Esophagus squamous epithelium (tissue), 4 donors: ENCODE data around the gene AMER3.

Source experiments
- POLR2A ChIP-seq, 4 donors: fragments of 450-650 bp; IDR thresholded peaks; one replicate each; pipeline ENCODE4 v1.6.1; 2017; ENCODE audit warnings: antibody characterized with exemption in 4 of 4, mild to moderate bottlenecking in 4 of 4, moderate library complexity in 3 of 4
- TF ChIP-seq, protein P1 (sequence below), 6 experiments: fragments of 450-650 bp in 4 of 6; fragments of 200-600 bp in 2 of 6; sonication (generic) in 2 of 6; IDR thresholded peaks; one replicate each; pipeline ENCODE4 v1.5.1; 2016 to 2019; ENCODE audit warnings: antibody characterized with exemption in 6 of 6, mild to moderate bottlenecking in 4 of 6, moderate library complexity in 4 of 6

DNA sequence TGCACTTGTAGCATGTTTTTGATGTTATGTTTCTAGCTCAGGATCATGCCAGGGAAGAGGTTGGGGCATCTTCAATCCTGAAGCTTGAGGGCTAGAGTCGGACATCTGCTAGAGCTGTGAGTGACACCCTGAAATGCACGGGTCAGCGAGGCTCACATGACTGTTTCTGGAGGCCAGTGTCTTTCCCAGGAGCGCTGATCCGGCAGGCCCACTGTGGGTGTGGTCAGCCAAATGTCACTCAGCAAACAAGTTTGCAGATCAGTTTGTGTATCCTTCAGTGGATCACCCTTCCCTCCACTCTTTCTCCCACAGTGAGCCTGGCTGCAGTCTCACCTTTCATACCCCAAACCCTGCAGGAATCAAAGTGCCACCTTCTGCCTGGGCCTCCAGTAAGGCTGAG lies 58.4 kb downstream of the AMER3 start:
- TF ChIP-seq, protein P1, sequence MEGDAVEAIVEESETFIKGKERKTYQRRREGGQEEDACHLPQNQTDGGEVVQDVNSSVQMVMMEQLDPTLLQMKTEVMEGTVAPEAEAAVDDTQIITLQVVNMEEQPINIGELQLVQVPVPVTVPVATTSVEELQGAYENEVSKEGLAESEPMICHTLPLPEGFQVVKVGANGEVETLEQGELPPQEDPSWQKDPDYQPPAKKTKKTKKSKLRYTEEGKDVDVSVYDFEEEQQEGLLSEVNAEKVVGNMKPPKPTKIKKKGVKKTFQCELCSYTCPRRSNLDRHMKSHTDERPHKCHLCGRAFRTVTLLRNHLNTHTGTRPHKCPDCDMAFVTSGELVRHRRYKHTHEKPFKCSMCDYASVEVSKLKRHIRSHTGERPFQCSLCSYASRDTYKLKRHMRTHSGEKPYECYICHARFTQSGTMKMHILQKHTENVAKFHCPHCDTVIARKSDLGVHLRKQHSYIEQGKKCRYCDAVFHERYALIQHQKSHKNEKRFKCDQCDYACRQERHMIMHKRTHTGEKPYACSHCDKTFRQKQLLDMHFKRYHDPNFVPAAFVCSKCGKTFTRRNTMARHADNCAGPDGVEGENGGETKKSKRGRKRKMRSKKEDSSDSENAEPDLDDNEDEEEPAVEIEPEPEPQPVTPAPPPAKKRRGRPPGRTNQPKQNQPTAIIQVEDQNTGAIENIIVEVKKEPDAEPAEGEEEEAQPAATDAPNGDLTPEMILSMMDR (IDR thresholded peaks at IDR 0.05), result no peak
- TF ChIP-seq POLR2A (IDR thresholded peaks at IDR 0.05), result no peak
